OCI-LY1 (cell line): ENCODE results near the gene GADD45B.
"Not testable (repeated sequence)": the region's sequence is repeated elsewhere in the genome, so short reads cannot be mapped to it uniquely, and the experiment has no call there.

Source experiments
- H2AFZ ChIP-seq: fragments of 200-600 bp; sonication (generic), shearing (Covaris generic); 2 replicates; pipeline ENCODE4 v1.6.0; 2014; ENCODE audit warnings: antibody characterized with exemption, mild to moderate bottlenecking, low read length
- H3F3A ChIP-seq: fragments of 200-600 bp; sonication (generic), shearing (Covaris generic); 2 replicates; pipeline ENCODE4 v1.6.0; 2014; ENCODE audit warnings: mild to moderate bottlenecking, antibody characterized with exemption, low read length, moderate library complexity; ENCODE audit not compliant: insufficient read depth
- H3K27ac ChIP-seq: fragments of 200-600 bp; sonication (generic); 2 replicates; pipeline ENCODE4 v1.5.1; 2014; ENCODE audit warnings: low read length, mixed run types, mild to moderate bottlenecking, low read depth; ENCODE audit not compliant: poor library complexity, severe bottlenecking
- H3K27me3 ChIP-seq: fragments of 200-600 bp; sonication (generic); 2 replicates; pipeline ENCODE4 v1.6.0; 2014; ENCODE audit warnings: antibody characterized with exemption, mild to moderate bottlenecking, low read length, moderate library complexity; ENCODE audit not compliant: insufficient read depth
- H3K36me3 ChIP-seq: fragments of 200-600 bp; sonication (generic); 2 replicates; pipeline ENCODE4 v1.6.1; 2014; ENCODE audit warnings: mild to moderate bottlenecking, antibody characterized with exemption, low read length, moderate library complexity, mixed read lengths; ENCODE audit not compliant: insufficient read depth
- H3K4me1 ChIP-seq: fragments of 200-600 bp; sonication (generic); 2 replicates; pipeline ENCODE4 v1.5.1; 2014; ENCODE audit warnings: mild to moderate bottlenecking, low read length, moderate library complexity; ENCODE audit not compliant: insufficient read depth, severe bottlenecking
- H3K4me2 ChIP-seq: fragments of 200-600 bp; sonication (generic), shearing (Covaris generic); 2 replicates; pipeline ENCODE4 v1.6.1; 2014; ENCODE audit warnings: low read length
- H3K4me3 ChIP-seq: fragments of 200-600 bp; sonication (generic); 2 replicates; pipeline ENCODE4 v1.5.1; 2014; ENCODE audit warnings: low read length, low read depth, mild to moderate bottlenecking, mixed read lengths; ENCODE audit not compliant: poor library complexity, severe bottlenecking
- H3K79me2 ChIP-seq: fragments of 200-600 bp; shearing (Covaris generic); 2 replicates; pipeline ENCODE4 v1.6.1; 2016; ENCODE audit warnings: mixed run types, low read length, mixed read lengths; ENCODE audit not compliant: insufficient read depth
- H3K9ac ChIP-seq: fragments of 200-600 bp; sonication (generic), shearing (Covaris generic); 2 replicates; pipeline ENCODE4 v1.6.1; 2014; ENCODE audit warnings: mild to moderate bottlenecking, low read length, mixed read lengths
- H3K9me2 ChIP-seq: fragments of 200-600 bp; sonication (generic), shearing (Covaris generic); 2 replicates; pipeline ENCODE4 v1.6.1; 2014; ENCODE audit warnings: low read depth, mild to moderate bottlenecking, low read length, mixed read lengths
- H3K9me3 ChIP-seq: fragments of 200-600 bp; shearing (Covaris generic); 2 replicates; pipeline ENCODE4 v1.6.1; 2014; ENCODE audit warnings: low read length, mixed read lengths
- H4K20me1 ChIP-seq: fragments of 200-600 bp; sonication (generic), shearing (Covaris generic); 2 replicates; pipeline ENCODE4 v1.6.0; 2016; ENCODE audit warnings: mild to moderate bottlenecking, low read length; ENCODE audit not compliant: insufficient read depth
- CTCF ChIP-seq: fragments of 200-600 bp; sonication (generic), shearing (Covaris generic); IDR thresholded peaks from 2 replicates; pipeline ENCODE4 v1.5.1; 2017; ENCODE audit warnings: mild to moderate bottlenecking, antibody characterized with exemption, low read length, moderate library complexity, mixed read lengths
- EZH2 ChIP-seq: fragments of 200-600 bp; sonication (generic), shearing (Covaris generic); IDR thresholded peaks from 2 replicates; pipeline ENCODE4 v1.8.0; 2017; ENCODE audit warnings: borderline replicate concordance, mixed run types, mild to moderate bottlenecking, antibody characterized with exemption, low read length, moderate library complexity, mixed read lengths

The GADD45B gene

GRCh38 chr19:2457394-2458037, 18.4 kb upstream of the GADD45B start:
- no peak overlapping the region; the same call in 1 of the 2 replicates for H3K9ac ChIP-seq
- no peaks in the 10 kb centered on the region; the same call in 1 of the 2 replicates for H3K36me3 ChIP-seq
- H3K79me2 ChIP-seq: peaks cover 36% of the 10 kb centered on the region
- peak overlapping the region; percentile 51 for H3K4me3 ChIP-seq
- H3K4me2 ChIP-seq: peak overlapping the region; percentile 76; the same call in 1 of the 2 replicates
- no peaks in the 10 kb centered on the region for H3F3A ChIP-seq
- H3K27ac ChIP-seq: no peak overlapping the region
- no peaks in the 10 kb centered on the region for H3K9me2 ChIP-seq
- H2AFZ ChIP-seq: peak overlapping the region; percentile 98
- no peak for TF ChIP-seq EZH2
- no peak for TF ChIP-seq CTCF
- no peaks in the 10 kb centered on the region for H4K20me1 ChIP-seq
- H3K4me1 ChIP-seq: peaks cover 45% of the 10 kb centered on the region
- H3K27me3 ChIP-seq: no peaks in the 10 kb centered on the region
- H3K9me3 ChIP-seq: no peaks in the 10 kb centered on the region

GRCh38 chr19:2458054-2458453, 17.9 kb upstream of the GADD45B start:
- Histone ChIP-seq H3K4me1 (peaks cover 50% of the 10 kb centered on the region), H3K9ac (no peak overlapping the region), H3K27me3 (0 out of 2 replicates have a peak, but pooled peaks cover 3% of the 10 kb centered on the region), H3F3A (peaks cover 2% of the 10 kb centered on the region; the same call in 1 of the 2 replicates), H3K79me2 (peaks cover 36% of the 10 kb centered on the region), H3K9me2 (no peaks in the 10 kb centered on the region), H3K4me2 (no peak overlapping the region), H3K4me3 (no peak overlapping the region), H3K36me3 (no peaks in the 10 kb centered on the region; the same call in 1 of the 2 replicates), H3K9me3 (no peaks in the 10 kb centered on the region), H4K20me1 (no peaks in the 10 kb centered on the region), H2AFZ (no peak overlapping the region), H3K27ac (no peak overlapping the region)
- no peak for TF ChIP-seq EZH2
- no peak for TF ChIP-seq CTCF

GRCh38 chr19:2458776-2459175, 17.2 kb upstream of the GADD45B start:
- peaks cover 29% of the 10 kb centered on the region for H3K79me2 ChIP-seq

GRCh38 chr19:2460245-2460644, 15.7 kb upstream of the GADD45B start:
- Histone ChIP-seq H4K20me1 (no peaks in the 10 kb centered on the region), H3K36me3 (no peaks in the 10 kb centered on the region; the same call in 1 of the 2 replicates), H3K27ac (no peak overlapping the region), H3K27me3 (0 out of 2 replicates have a peak, but pooled peaks cover 5% of the 10 kb centered on the region), H2AFZ (no peak overlapping the region), H3K4me1 (peaks cover 29% of the 10 kb centered on the region), H3K4me2 (no peak overlapping the region), H3F3A (peaks cover 6% of the 10 kb centered on the region; the same call in 1 of the 2 replicates), H3K9me3 (no peaks in the 10 kb centered on the region), H3K9me2 (no peaks in the 10 kb centered on the region), H3K9ac (no peak overlapping the region), H3K79me2 (peaks cover 14% of the 10 kb centered on the region), H3K4me3 (no peak overlapping the region)
- no peak for TF ChIP-seq EZH2
- no peak for TF ChIP-seq CTCF

More at GRCh38 chr19:2458776-2459175, 17.2 kb upstream of the GADD45B start:
- H2AFZ ChIP-seq, H4K20me1 ChIP-seq, H3K4me2 ChIP-seq, H3K27ac ChIP-seq, H3K9me3 ChIP-seq, H3K9me2 ChIP-seq, H3K9ac ChIP-seq, H3K27me3 ChIP-seq, H3K36me3 ChIP-seq, H3K4me3 ChIP-seq, H3F3A ChIP-seq: not testable (repeated sequence)
- peaks cover 44% of the 10 kb centered on the region for H3K4me1 ChIP-seq
